GM19328 (cell line): ENCODE data around the gene KLF15.
"Not testable (repeated sequence)": the region's sequence is repeated elsewhere in the genome, so short reads cannot be mapped to it uniquely, and the experiment has no call there.

ENCODE experiments used
- ATAC-seq: cut with Tn5 transposase; IDR thresholded peaks from one replicate; pipeline ENCODE4 v1.9.1; 2021; ENCODE audit warnings: mild to moderate bottlenecking, moderate library complexity; ENCODE audit not compliant: unreplicated experiment

The KLF15 gene

DNA sequence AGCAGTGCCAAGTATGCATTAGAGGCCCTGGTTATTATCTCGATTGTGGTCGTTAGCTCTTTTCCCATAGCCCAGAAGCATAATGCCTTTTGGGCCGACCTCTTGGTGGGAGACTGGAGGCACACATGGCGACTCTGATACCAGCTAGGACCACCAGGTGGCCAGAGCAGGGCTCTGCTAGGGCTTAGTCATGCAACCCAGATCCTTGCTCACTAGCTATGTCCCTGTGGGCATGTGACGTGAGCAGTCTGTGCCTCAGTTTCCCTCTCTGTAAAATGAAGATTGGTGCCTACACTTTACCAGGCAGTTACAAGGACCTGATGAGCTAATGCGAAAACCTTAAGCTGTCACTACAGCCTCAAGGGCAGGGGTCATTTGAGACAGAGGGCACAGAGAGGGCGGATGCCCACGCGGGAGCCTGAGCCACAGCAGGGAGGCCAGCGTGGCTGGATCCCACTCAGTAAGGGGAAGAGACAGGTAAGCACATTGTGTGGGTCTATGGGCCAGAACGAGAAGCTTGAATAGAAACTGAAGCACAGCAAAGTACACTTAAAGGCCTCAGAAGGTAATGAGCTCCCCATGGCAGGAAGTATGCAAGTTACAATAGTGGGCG is 8.8 kb downstream of the KLF15 start:
- ATAC-seq: no peak

DNA sequence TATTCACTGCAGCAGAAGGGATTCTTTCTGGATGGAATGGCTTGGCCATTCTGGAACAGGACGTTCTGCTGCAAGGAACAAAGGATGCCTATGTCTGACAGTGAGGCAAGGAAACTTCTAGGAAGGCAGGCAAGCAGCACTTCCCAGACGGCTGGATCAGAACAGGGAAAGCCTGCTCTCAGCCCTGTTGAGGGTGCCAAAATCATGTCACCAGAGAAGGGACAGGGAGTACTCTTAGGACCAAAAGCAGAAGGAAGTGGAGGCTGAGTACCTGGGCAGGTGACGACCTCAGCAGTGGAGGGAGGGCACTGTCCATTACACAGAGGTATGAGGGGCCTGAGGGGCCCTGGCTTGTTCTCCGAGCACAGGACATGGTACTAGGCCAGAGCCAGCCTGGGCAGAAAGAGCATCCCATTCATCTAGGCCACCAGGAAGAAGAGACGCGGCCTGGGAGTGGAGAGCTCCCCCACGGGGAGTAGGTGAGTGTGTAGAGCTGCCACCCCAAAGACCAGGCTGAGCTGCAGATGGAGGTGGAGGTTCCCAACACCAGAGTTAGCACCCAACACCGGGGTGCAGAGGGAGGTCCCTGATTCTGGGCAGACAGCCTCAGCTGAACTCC is 9.6 kb downstream of the KLF15 start:
- no peak for ATAC-seq

DNA sequence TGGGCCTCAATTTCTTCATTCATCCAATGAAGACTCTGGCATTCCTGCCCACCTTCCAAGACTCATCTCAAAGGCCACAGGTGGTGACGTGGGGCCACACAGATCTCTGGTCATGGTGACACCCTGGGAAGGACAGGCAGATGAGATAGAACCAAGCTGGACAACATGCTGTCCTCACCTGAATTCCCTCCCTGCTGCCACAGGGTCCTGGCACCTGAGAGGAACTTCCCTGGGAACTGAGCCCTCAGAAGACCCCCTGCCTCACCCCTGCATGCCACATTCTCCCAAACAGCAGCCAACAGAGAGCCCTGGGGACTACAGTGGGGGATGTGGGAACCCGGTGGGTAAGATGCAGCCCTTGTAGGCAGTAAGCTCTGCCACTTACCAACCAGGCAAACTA is 10.7 kb downstream of the KLF15 start:
- ATAC-seq: no peak

DNA sequence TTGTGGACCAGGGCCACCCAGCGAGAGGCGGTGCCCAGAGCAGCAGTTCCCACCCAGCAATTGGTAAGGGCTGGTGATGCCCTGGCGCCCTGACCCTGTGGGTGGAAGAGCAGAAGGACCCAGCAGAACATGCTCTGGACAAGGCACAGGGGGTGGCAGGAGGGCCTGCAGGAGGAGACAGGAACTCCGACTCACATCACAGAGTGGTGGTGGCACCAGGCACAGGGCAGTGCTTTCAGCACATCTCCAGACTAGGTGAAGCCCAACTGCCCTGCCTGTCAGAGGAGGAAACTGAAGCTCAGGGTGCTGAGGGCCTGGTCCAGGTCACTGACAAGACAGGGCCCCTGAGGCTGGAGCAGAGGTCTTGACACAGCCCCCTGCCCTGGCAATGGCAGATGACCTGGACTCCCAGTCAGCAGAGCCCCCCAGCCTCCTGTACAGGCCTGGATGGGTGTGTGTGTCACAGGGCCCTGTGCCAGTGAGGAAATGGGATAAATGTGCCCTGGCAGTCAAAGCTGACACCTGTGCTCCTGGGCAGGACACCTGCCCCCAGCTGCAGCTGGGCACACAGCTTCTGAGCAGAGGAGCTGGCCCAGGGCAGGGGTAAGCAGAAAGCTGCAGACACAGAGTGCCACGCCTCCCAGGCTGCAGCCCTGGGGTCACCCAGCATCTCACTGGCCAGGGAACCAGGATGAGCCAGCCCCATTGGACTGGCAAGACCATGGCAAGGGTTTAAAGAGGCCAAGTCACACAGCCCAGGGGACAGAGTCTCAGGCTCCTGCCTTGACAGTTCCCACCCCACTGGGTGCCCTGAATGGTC is 11.4 kb downstream of the KLF15 start:
- ATAC-seq: no peak

DNA sequence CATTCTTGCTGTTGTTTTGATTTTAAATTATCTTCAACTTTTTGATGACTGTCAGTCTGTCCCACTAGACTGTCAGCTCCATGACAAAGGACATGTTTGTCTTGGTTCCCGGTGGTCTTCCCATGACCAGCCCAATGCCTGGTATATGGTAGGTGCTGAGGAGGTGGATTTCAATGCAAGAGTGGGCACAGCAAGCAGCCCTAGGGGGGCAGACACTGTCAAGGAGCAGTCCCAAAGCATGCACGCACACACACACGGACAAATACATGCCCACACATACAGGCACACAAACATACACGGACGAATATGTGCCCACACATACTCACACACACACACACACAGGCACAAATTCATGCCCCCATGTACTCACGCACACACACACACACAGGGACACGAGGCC is 12.0 kb downstream of the KLF15 start:
- no peak for ATAC-seq

DNA sequence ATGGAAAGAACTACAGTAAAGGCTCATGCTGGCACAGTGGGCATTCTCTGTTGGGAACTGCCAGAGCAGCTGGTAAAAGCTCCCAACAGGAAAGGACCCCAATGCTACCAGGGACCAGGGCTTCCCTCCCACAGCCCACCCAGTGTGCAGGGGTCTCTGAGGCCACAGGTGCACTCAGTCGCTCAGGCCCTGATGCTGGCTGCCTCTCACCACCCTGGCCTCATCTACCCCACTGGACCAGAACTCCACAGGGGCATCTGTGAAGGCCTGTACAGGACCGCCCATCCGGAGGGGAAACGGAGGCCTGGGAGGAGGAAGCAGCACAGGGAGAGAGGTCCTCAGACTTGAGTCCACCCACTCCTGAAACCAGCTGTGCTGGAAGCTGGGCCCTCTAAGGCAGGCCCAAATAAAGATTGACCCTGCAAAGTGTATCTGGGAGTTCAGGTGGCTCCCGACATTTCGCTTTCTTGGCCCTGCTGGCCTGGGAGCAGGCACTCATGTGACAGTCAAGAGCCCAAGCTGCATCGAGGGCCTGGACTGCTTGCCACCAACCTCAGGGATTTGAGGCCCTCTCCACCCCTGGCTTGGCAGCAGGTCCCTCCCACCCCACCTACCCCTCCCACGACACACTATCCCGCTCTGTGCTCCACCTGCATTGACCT is 12.7 kb downstream of the KLF15 start:
- ATAC-seq: no peak

DNA sequence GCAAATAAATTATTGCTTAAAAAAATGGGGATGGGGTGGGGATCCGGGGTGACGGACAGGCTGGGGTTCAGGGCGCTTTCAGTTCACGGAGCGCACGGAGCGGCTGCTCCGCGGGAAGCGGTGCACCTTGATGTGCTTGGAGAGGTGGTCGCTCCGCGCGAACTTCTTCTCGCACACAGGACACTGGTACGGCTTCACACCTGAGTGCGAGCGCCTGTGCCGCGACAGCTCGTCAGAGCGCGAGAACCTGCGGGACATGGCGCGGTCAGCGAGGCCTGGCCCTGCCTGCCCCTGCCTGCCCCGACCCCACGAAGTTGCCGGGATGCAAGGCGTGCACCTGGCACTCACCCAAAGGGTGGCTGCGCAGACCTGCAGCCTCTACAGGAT is 13.6 kb downstream of the KLF15 start:
- ATAC-seq: no peak

DNA sequence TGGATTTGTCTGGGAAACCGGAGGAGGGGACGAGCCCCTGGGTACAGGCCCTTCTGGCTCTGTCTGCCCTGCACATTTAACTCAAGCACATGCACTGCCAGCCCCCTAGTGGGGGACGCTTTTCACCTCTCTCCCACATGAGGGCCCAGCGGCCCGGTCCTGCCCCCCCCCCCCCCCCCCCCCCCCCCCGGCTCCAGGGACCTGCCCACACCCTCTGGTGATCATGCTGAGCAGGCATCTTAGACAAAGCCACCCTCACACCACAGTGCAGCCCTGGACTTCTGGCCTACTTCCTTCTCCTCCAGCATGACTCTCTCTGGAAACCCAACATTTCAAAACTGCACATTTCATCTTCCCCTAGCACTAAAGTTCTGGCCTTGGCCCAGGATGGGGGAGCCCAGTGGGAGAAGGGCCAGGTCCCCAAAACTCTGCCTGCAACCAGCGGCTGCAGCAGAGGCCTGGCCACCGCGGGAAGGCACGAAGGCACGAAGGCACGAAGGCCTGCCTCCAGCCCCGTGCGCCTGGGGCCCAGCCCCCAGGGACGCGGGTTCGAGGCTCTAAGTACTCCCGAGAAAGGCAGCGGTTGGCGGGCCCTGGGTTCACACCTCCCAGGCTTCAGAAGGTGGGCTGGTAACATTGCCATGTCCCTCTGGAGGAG is 14.1 kb downstream of the KLF15 start:
- ATAC-seq: no peak

DNA sequence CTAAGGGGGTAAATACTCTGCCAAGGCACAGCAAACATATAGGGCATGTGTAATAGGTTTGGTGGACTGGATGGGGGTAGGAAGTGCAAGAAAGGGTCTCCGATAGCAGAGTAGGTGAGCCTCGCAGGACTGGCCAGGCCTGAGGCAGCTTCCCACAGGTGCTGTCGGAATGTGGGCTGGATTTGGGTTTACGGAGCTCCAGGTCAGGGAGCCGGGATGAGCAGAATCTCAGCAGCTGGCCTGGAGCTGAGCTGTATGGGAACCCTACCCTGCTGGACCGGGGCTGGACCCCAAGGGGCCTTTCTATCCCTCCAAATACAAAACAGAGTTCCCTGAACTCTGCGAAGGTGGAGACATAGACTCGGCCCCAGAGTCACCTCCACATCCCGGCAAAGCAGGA is 15.0 kb downstream of the KLF15 start:
- no peak for ATAC-seq

DNA sequence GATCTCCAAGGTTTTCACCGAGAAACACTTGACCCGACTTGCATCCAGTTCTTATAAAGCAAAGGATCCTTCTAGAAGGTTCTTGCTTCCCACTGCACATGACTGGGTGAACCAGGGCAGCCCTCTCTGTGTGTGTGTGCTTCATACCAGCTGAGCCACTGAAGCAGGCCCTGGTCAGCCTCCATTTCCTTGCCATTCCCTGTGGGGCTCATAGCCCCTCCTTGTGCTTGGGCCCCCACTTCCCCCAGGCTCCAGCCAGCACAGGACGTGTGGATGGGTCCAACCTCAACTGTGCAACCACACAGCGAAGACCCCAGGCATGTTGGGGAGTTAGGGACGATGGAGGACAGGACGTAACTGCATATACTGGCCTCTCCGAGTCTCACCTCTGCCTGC is 15.5 kb downstream of the KLF15 start:
- no peak for ATAC-seq

DNA sequence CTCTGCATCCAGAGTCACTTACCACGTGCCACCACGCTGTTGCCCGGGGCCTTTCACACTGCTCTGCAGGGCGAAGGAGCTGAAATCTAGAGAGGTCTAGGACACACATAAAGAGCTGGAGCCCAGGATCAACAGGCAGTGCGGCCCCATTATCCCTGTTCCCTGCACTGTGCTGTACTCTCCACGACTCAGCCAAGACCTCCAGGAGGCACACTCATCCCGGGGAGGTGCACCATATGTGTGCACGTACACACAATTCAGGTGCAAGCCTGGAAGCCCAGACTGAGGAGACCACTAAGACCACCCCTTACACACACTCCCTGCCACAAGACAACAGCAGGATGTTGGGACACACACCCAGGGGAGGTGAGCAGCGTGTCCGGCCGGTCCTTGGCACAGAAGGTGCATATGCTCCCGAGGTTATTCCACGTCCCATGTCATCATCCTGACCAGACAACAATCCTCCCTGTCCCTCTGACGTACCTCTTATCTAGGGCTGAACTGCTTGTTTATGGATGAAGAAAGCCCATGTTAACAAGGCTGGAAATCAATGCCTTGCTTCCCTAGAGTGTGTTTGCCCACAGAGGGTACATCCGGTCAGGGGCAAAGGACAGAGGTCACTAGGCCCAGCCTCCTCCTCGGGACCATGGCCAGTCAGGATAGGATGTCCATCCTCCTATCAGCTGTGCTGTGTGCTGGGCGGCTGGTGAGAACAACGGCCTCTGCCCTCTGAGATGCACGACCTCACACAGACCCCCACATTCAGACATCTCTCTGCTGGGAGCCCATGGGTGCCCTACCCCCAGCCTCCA is 16.1 kb downstream of the KLF15 start:
- ATAC-seq: no peak

DNA sequence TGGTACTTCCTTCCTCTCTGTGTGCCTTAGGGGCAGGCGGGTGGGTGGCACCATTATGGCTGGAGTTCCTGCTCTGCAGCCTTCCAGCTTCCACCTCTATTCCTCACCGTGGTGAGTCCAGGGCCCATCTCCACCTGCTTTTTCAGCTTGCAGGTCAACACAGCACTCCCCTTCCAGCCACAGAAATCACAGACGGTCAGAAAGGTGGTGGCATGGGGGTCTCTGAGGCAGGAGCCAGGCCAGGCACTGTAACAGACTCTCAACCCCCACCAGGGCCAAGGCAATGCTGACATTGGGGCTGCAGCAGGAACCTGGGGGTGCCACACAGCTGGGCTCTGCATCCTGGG is 16.6 kb downstream of the KLF15 start:
- ATAC-seq: no peak

DNA sequence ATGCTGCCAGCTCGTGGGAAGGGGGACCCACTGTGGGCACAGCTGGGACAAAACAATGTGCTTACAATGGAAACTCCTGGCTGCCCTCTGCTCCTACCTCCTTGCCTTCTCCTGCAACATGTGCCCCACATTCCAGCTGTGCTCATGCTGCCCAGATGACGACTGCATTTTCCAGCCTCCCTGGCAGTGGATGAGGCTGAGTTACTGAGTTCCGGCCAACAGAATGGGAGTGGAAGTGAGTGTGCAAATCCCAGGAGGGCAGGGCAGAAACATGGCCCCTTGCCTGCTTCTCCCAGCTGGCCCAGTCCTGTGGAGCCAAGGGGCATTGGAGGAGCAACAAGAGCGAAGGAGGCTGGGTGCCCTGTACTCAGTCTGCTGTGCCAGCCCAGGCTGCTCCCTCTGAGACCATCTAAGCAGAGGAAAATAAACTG is 17.1 kb downstream of the KLF15 start:
- ATAC-seq: no peak

DNA sequence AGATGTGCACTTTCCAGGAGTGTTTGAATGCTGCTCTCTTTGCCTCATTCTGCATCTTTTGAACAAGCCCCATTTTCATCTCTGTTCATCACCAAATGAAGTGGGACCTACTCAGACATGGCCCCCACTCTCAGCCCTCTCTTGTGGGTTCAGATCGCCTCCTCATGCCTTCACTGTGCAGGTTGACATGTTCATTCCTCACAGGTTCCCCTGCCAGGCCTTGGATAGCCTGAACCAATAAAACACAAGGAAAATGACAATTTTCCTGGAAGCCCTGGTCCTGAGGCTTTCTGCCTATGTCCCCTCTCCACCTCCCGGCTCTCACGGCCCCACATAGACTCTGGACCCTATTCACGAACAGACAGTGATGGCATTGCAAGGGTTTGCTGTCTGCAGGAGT is 17.7 kb downstream of the KLF15 start:
- no peak for ATAC-seq

DNA sequence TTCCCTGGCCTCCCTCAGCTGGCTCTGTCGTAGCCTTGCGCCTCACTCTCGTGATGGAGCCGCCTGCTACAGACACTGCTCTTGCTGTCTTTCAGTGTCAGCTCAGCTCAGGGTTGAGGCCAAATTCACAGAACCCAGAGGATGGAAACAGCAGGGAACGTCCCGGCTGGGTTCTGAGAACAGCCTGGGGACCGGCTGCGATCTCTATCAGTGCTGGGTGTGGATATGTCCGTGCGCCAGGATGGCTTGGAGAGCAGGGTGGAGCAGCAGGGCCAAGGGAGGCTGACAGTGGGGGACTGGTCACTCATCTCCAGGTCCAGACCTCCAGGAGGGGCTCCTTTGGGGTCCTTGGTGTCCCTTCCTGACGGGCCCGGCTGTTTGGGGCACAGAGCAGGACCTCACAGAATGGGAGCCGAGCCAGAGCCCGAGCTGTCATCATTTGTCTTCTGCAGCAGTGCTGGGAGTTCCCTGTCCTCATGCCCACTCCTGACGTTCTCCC is 18.4 kb downstream of the KLF15 start:
- no peak for ATAC-seq

DNA sequence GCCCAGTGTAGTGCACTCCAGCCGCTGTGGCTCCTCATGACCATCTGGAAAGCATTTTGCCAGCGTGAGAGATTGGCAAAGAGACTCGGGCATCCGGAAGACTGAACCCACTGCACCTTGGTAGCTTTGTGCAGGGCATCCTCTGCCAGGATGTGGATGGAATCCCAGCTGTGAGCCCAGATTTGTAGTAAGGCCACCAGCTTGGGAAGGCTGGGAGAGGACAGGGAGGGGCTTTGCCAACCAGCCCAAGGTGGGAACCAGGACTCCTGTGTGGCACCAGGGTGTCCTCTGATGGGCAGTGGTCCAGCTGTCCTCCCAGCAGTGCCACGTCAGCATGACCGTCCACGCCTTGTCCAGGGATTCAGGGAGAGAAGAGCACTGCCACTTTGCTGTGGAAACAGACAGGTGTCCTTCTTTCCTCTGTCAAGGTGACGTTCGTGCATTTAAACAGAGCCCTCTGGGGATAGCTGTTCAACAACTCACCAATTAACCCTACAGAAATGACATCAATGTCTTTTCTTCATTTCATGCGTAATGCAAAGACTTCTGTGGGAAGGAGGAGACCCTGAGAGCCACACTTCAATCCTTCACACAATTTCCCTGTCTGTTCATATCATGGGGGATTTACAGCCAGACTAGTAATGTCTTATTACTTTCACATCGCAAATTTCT is 19.1 kb downstream of the KLF15 start:
- ATAC-seq: no peak

DNA sequence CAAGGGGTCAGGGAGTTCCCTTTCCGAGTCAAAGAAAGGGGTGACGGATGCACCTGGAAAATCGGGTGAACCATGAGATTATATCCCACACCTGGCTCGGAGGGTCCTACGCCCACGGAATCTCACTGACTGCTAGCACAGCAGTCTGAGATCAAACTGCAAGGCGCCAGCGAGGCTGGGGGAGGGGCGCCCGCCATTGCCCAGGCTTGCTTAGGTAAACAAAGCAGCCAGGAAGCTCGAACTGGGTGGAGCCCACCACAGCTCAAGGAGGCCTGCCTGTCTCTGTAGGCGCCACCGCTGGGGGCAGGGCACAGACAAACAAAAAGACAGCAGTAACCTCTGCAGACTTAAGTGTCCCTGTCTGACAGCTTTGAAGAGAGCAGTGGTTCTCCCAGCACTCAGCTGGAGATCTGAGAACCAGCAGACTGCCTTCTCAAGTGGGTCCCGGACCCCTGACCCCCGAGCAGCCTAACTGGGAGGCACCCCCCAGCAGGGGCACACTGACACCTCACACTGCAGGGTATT is 25.3 kb downstream of the KLF15 start:
- ATAC-seq: not testable (repeated sequence)

DNA sequence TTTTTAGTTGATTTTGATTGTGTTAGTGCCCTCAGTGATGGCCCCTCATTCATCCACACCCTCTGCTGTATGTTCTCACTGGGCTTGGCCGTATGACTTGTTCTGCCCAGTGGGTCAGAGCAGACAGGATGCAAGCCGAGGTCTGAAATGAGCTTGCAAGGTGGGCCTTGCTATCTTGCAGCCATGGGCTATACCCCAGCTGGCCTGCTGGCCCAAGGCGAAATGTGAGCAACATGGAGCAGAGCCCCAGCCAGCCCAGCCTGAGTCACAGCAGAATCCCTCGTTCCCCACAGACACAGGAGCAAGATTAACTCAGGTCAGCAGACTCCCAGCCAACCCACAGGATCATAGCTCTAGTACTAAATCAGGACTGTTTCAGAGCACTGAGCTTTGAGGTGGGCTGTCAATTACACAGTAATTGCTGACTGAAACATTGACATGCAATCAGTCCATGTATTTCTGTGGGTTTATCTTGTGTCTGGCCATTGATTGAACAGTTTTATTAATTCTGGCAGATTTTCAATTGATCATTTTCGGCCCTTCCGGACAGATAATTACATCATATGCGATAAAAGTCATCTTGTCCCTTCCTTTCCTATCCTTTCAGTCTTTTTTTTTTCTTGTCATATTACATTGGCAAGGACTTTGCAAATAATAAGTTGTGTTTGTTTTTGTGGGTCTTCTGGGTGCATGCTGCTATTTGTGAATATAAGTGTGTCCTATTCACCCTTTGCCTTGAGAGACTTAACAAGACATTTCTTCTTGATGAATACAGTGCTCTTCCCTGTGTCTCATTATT is 27.1 kb downstream of the KLF15 start:
- ATAC-seq: no peak

DNA sequence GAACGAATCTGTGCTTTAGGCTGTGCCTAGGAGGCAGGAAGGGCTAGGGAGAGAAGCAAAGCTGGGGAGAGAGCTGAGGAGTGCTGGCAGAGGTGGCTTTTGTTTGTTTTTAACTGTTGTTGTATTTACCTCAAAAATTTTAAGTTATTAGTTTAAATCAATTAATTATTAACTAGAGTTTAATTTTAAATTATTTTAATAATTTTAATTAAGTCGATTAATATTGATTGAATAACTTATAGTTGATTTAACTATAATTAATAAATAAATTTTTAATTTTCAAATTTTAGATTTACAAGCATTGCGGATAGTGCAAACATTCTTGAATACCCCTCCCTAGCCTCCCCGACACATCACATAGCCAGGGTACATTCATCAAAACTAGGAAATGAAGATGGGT is 30.6 kb downstream of the KLF15 start:
- ATAC-seq: no peak
